Measurements from ENCODE around the gene KAT5. TPM values are rescaled to one million over a fixed set of nuclear protein-coding genes. Genes with fewer than 3 reads are reported as not detected.
A peak's percentile ranks its signal among the peaks of the same experiment; 100 is the strongest.

KAT5 gene
- total and polyA plus RNA-seq, 2 of the 13 experiments (the other 11 are each of a cell fraction or from before 2014, with no cell fraction given) = 35.2 to 48.3 TPM

DNA sequence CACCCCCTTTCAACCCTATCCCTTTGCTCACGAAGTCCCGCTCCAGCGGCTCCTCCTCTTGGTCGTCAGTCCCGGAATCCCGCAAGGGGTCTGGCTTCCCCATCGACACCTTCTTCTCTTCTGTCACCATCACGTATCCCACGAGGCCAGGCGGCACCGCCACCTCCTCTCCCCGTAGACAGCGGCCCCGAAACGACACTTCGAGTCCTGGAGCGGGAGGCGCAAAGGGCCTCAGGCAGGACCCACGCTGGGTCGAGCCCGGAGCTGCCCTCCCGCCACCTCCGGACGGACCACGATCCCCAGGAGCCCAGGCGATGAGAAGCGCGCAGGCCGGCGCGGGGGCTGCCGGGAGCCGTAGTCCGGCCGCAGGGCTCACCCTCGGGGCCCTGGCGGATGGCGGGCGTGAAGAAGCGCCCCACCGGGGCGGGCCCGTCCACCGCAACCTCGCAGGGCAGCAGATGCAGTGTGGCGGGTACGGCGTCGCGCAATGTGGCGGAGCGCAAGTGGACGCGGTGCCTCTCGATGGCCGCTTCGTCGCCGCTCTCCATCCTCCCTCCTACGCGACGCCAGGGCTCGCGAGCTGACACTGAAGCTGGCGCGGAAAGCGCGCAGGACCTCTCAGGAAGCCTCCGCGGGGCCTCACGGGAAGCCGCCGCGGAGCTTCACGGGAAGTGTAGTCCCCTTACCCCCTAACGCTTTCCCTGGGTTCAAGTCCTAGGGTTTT, 8.3 kb downstream of the KAT5 start, which contains the start of gene RNASEH2C (continued):
- TF ChIP-seq NR1H2 (CRISPR knock-in tag; IDR thresholded peaks at IDR 0.05; ENCODE audit: borderline replicate concordance, low read depth) = no peak
- peak; percentile 72 for TF ChIP-seq HDAC1 (CRISPR knock-in tag; IDR thresholded peaks at IDR 0.05)
- no peak for TF ChIP-seq TBL1XR1 (IDR thresholded peaks at IDR 0.05; ENCODE audit: borderline replicate concordance, low read length, partially characterized antibody)
- 0 out of 2 replicates have a peak, but pooled peaks have one; percentile 19 for TF ChIP-seq ZFP1 (CRISPR knock-in tag; IDR thresholded peaks at IDR 0.05)
- TF ChIP-seq ZNF850 (CRISPR knock-in tag; conservative IDR thresholded peaks at IDR 0.05) = no peak
- TF ChIP-seq ATF7-NPFF (CRISPR knock-in tag; IDR thresholded peaks at IDR 0.05; ENCODE audit: low read depth) = peak; percentile 33; the same call in 1 of the 2 replicates
- peak; percentile 60; the same call in 1 of the 2 replicates for TF ChIP-seq ZNF329 (CRISPR knock-in tag; IDR thresholded peaks at IDR 0.05; ENCODE audit: low read depth)
- no peak for TF ChIP-seq EHMT2 (IDR thresholded peaks at IDR 0.05; ENCODE audit: borderline replicate concordance, low read depth, low read length)
- TF ChIP-seq ZSCAN31 (CRISPR knock-in tag; IDR thresholded peaks at IDR 0.05; ENCODE audit: low read depth) = peak; percentile 84
- TF ChIP-seq, protein P1, sequence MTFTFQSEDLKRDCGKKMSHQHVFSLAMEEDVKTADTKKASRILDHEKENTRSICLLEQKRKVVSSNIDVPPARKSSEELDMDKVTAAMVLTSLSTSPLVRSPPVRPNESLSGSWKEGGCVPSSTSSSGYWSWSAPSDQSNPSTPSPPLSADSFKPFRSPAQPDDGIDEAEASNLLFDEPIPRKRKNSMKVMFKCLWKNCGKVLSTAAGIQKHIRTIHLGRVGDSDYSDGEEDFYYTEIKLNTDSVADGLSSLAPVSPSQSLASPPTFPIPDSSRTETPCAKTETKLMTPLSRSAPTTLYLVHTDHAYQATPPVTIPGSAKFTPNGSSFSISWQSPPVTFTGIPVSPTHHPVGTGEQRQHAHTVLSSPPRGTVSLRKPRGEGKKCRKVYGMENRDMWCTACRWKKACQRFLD (CRISPR knock-in tag; IDR thresholded peaks at IDR 0.05; ENCODE audit: borderline replicate concordance) = no peak
- TF ChIP-seq ZC3H13 (CRISPR knock-in tag; IDR thresholded peaks at IDR 0.05) = peak; percentile 94
- no peak for TF ChIP-seq MZF1 (CRISPR knock-in tag; IDR thresholded peaks at IDR 0.05; ENCODE audit: borderline replicate concordance)
- TF ChIP-seq TCF12 (IDR thresholded peaks at IDR 0.05) = no peak
- TF ChIP-seq TCF12 (CRISPR knock-in tag; IDR thresholded peaks at IDR 0.05) = no peak
- TF ChIP-seq SP5 (CRISPR knock-in tag; IDR thresholded peaks at IDR 0.05; ENCODE audit: borderline replicate concordance, low read depth) = peak; percentile 14; the same call in 1 of the 2 replicates
- TF ChIP-seq SMC3 (IDR thresholded peaks at IDR 0.05; ENCODE audit: low read length) = no peak
- TF ChIP-seq TAF15 (IDR thresholded peaks at IDR 0.05; ENCODE audit: low read depth, low read length, poor library complexity, severe bottlenecking) = peak; percentile 28
- TF ChIP-seq NCOA1 (CRISPR knock-in tag; IDR thresholded peaks at IDR 0.05) = no peak
- peak; percentile 51 for TF ChIP-seq NFYB (CRISPR knock-in tag; IDR thresholded peaks at IDR 0.05)
- TF ChIP-seq, protein P2, sequence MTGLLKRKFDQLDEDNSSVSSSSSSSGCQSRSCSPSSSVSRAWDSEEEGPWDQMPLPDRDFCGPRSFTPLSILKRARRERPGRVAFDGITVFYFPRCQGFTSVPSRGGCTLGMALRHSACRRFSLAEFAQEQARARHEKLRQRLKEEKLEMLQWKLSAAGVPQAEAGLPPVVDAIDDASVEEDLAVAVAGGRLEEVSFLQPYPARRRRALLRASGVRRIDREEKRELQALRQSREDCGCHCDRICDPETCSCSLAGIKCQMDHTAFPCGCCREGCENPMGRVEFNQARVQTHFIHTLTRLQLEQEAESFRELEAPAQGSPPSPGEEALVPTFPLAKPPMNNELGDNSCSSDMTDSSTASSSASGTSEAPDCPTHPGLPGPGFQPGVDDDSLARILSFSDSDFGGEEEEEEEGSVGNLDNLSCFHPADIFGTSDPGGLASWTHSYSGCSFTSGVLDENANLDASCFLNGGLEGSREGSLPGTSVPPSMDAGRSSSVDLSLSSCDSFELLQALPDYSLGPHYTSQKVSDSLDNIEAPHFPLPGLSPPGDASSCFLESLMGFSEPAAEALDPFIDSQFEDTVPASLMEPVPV (CRISPR knock-in tag; IDR thresholded peaks at IDR 0.05) = no peak
- peak; percentile 78 for TF ChIP-seq ZNF501 (CRISPR knock-in tag; IDR thresholded peaks at IDR 0.05)
- peak; percentile 44 for TF ChIP-seq IKZF4 (CRISPR knock-in tag; IDR thresholded peaks at IDR 0.05; ENCODE audit: borderline replicate concordance, low read depth, not compliant biosample characterization)
- no peak for TF ChIP-seq ZNF737 (CRISPR knock-in tag; IDR thresholded peaks at IDR 0.05; ENCODE audit: borderline replicate concordance)
